Urothelium cell line (cell line): ENCODE data around the gene ASTN1.

ENCODE experiments used
- DNase-seq: peaks from one replicate; pipeline ENCODE4 v3.0.0; 2011; ENCODE audit warnings: low spot score, mixed read lengths
- FAIRE-seq: peaks from 2 replicates; lab custom pipeline; 2011; peaks lifted over from hg19 to GRCh38; lab: Jason Lieb, UNC

Gene ASTN1

GRCh38 chr1:176885341-176885740, 279.2 kb downstream of the ASTN1 start:
- no peak for FAIRE-seq
- no peak for DNase-seq

- DNase-seq, result no peak
- no peak for FAIRE-seq
Observed at GRCh38 chr1:176884911-176885310, 279.6 kb downstream of the ASTN1 start.

GRCh38 chr1:176884286-176884685, 280.2 kb downstream of the ASTN1 start:
- no peak for FAIRE-seq
- DNase-seq, result no peak

- DNase-seq (peak; percentile 78), FAIRE-seq (no peak)
Observed at GRCh38 chr1:176880955-176881595, 283.4 kb downstream of the ASTN1 start.

GRCh38 chr1:176879784-176880620, 284.5 kb downstream of the ASTN1 start:
- DNase-seq, result no peak
- FAIRE-seq, result no peak

GRCh38 chr1:176878750-176879536, 285.6 kb downstream of the ASTN1 start:
- FAIRE-seq, result no peak

GRCh38 chr1:176877557-176877956, 287.0 kb downstream of the ASTN1 start:
- no peak for FAIRE-seq
- no peak for DNase-seq

More at GRCh38 chr1:176878750-176879536, 285.6 kb downstream of the ASTN1 start:
- no peak for DNase-seq

GRCh38 chr1:176876966-176877515, 287.5 kb downstream of the ASTN1 start:
- DNase-seq, result no peak
- FAIRE-seq, result no peak

GRCh38 chr1:176869577-176869976, 294.9 kb downstream of the ASTN1 start:
- FAIRE-seq (no peak), DNase-seq (no peak)

GRCh38 chr1:176866011-176866714, 298.3 kb downstream of the ASTN1 start:
- no peak for FAIRE-seq
- peak; percentile 26 for DNase-seq

- no peak for FAIRE-seq
- DNase-seq, result no peak
Observed at GRCh38 chr1:176864211-176864610, 300.3 kb downstream of the ASTN1 start.

GRCh38 chr1:176863613-176864012, 300.9 kb downstream of the ASTN1 start:
- no peak for FAIRE-seq

GRCh38 chr1:176858433-176858916, 306.0 kb downstream of the ASTN1 start:
- DNase-seq, result no peak
- no peak for FAIRE-seq

More at GRCh38 chr1:176863613-176864012, 300.9 kb downstream of the ASTN1 start:
- DNase-seq, result peak; percentile 17

- FAIRE-seq (no peak), DNase-seq (no peak)
Observed at GRCh38 chr1:176857632-176858031, 306.9 kb downstream of the ASTN1 start.

- FAIRE-seq (no peak), DNase-seq (no peak)
Observed at GRCh38 chr1:176854758-176855745, 309.5 kb downstream of the ASTN1 start.

- FAIRE-seq (no peak), DNase-seq (no peak)
Observed at GRCh38 chr1:176854121-176854520, 310.4 kb downstream of the ASTN1 start.

GRCh38 chr1:176853503-176853902, 311.0 kb downstream of the ASTN1 start:
- DNase-seq, result no peak

GRCh38 chr1:176852124-176852523, 312.4 kb downstream of the ASTN1 start:
- no peak for DNase-seq
- no peak for FAIRE-seq

More at GRCh38 chr1:176853503-176853902, 311.0 kb downstream of the ASTN1 start:
- no peak for FAIRE-seq

GRCh38 chr1:176850871-176851270, 313.6 kb downstream of the ASTN1 start:
- no peak for FAIRE-seq
- no peak for DNase-seq
